ENCODE measurements around the gene TRPM7. TPM values are rescaled to one million over a fixed set of nuclear protein-coding genes. Genes with fewer than 3 reads are reported as not detected.

The TRPM7 gene
- total RNA-seq, 1 donor from 2014 or later, result 24.3 TPM

- Mint-ChIP-seq H3K4me1 (ENCODE audit: low read depth, unreplicated experiment) (no peaks in the 10 kb centered on the region), H3K9me3 (ENCODE audit: unreplicated experiment) (no peaks in the 10 kb centered on the region), H3K36me3 (ENCODE audit: unreplicated experiment) (no peaks in the 10 kb centered on the region), H3K27me3 (ENCODE audit: unreplicated experiment) (no peaks in the 10 kb centered on the region), H3K27ac (ENCODE audit: unreplicated experiment) (no peak overlapping the region), H3K4me3 (ENCODE audit: unreplicated experiment) (no peak overlapping the region)
- DNase-seq, result no peak
- TF ChIP-seq, protein P1, sequence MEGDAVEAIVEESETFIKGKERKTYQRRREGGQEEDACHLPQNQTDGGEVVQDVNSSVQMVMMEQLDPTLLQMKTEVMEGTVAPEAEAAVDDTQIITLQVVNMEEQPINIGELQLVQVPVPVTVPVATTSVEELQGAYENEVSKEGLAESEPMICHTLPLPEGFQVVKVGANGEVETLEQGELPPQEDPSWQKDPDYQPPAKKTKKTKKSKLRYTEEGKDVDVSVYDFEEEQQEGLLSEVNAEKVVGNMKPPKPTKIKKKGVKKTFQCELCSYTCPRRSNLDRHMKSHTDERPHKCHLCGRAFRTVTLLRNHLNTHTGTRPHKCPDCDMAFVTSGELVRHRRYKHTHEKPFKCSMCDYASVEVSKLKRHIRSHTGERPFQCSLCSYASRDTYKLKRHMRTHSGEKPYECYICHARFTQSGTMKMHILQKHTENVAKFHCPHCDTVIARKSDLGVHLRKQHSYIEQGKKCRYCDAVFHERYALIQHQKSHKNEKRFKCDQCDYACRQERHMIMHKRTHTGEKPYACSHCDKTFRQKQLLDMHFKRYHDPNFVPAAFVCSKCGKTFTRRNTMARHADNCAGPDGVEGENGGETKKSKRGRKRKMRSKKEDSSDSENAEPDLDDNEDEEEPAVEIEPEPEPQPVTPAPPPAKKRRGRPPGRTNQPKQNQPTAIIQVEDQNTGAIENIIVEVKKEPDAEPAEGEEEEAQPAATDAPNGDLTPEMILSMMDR (IDR thresholded peaks at IDR 0.05; ENCODE audit: partially characterized antibody, unreplicated experiment), result no peak
These were observed 25.4 kb upstream of the TRPM7 start for GRCh38 chr15:50712018-50712417.

- Mint-ChIP-seq H3K4me3 (ENCODE audit: unreplicated experiment) (no peak overlapping the region), H3K36me3 (ENCODE audit: unreplicated experiment) (no peaks in the 10 kb centered on the region), H3K4me1 (ENCODE audit: low read depth, unreplicated experiment) (no peaks in the 10 kb centered on the region), H3K9me3 (ENCODE audit: unreplicated experiment) (no peaks in the 10 kb centered on the region), H3K27me3 (ENCODE audit: unreplicated experiment) (no peaks in the 10 kb centered on the region), H3K27ac (ENCODE audit: unreplicated experiment) (no peak overlapping the region)
- DNase-seq, result no peak
- TF ChIP-seq, protein P1 (IDR thresholded peaks at IDR 0.05; ENCODE audit: partially characterized antibody, unreplicated experiment), result no peak
These were observed 24.0 kb upstream of the TRPM7 start for GRCh38 chr15:50710585-50710984.

DNA sequence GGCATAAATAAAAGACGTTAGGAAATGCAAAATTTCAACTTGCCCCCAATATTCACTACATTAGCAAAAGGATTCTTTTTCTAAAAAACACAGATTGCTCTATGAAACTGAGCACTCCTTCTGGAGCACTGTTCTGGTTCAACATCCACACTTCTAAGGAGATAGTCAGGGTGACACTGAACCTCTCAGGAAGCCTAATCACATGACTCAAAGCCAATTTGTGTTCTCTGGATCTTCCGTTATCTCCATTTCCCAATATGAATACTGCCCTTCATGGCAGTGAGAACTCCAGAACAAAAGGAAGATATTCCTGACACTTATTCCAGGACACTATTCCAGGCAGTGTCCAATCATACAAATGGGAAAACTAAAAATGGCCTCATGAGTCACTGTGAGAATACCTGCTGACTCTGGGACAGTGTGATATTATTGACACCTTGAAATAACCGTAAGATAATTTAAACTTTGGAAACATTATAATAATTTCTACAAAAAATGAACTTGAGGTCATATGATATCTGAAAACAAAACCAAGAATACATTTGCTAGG, 21.4 kb upstream of the TRPM7 start:
- H3K4me3 Mint-ChIP-seq (ENCODE audit: unreplicated experiment), result no peak overlapping the region
- TF ChIP-seq, protein P1 (IDR thresholded peaks at IDR 0.05; ENCODE audit: partially characterized antibody, unreplicated experiment), result no peak
- no peaks in the 10 kb centered on the region for H3K36me3 Mint-ChIP-seq (ENCODE audit: unreplicated experiment)

DNA sequence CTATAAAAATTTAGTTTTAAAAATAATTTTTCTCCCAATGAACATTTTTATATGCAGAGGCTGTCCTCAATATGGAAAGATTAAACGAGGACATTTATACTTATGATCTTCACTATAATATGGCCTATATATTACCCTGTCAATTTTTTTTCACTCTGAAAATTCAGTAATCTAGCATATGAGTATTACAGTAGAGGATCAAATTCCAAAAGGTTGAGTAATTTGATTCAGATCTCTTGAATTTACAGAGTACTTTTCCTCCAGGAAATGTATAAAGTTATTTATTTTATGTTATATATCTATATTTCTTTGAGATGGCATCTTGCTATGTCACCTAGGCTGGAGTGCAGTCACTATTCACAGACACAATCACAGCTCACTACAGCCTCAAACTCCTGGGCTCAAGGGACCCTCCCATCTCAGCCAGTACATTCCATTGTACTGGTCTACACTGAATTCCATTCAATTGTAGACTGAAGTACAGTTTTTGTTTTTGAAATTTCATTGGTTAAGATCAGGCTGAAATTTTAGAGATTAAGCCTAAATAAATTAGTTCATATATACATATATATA, 16.3 kb upstream of the TRPM7 start:
- peaks cover 2% of the 10 kb centered on the region for H3K27me3 Mint-ChIP-seq (ENCODE audit: unreplicated experiment)
- H3K27ac Mint-ChIP-seq (ENCODE audit: unreplicated experiment), result no peak overlapping the region
- TF ChIP-seq, protein P1 (IDR thresholded peaks at IDR 0.05; ENCODE audit: partially characterized antibody, unreplicated experiment), result no peak
- H3K4me1 Mint-ChIP-seq (ENCODE audit: low read depth, unreplicated experiment), result no peaks in the 10 kb centered on the region
- no peak for DNase-seq
- no peak overlapping the region for H3K4me3 Mint-ChIP-seq (ENCODE audit: unreplicated experiment)
- no peaks in the 10 kb centered on the region for H3K9me3 Mint-ChIP-seq (ENCODE audit: unreplicated experiment)
- no peaks in the 10 kb centered on the region for H3K36me3 Mint-ChIP-seq (ENCODE audit: unreplicated experiment)

More for the DNA sequence above, 21.4 kb upstream of the TRPM7 start:
- Mint-ChIP-seq H3K9me3 (ENCODE audit: unreplicated experiment) (no peaks in the 10 kb centered on the region), H3K27me3 (ENCODE audit: unreplicated experiment) (no peaks in the 10 kb centered on the region), H3K4me1 (ENCODE audit: low read depth, unreplicated experiment) (no peaks in the 10 kb centered on the region), H3K27ac (ENCODE audit: unreplicated experiment) (no peak overlapping the region)
- no peak for DNase-seq

DNA sequence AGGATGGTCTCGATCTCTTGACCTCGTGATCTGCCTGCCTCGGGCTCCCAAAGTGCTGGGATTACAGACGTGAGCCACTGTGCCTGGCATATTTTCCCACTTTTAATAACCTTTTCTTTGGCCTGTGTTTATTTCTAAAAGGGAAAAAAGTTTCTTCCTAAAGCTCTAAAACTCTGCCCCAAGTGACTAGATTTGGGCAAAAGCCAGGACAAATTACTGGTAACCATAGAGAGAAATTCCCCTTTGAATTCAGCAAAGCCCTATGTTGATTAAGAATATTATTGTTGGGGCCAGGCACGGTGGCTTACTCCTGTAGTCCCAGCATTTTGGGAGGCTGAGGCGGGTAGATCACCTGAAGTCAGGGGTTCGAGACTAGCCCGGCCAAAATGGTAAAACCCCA, 11.5 kb upstream of the TRPM7 start:
- no peak for DNase-seq
- no peaks in the 10 kb centered on the region for H3K4me1 Mint-ChIP-seq (ENCODE audit: low read depth, unreplicated experiment)
- H3K36me3 Mint-ChIP-seq (ENCODE audit: unreplicated experiment), result no peaks in the 10 kb centered on the region

More for the DNA sequence above, 11.5 kb upstream of the TRPM7 start:
- peaks cover 2% of the 10 kb centered on the region for H3K27me3 Mint-ChIP-seq (ENCODE audit: unreplicated experiment)
- no peak overlapping the region for H3K4me3 Mint-ChIP-seq (ENCODE audit: unreplicated experiment)
- H3K27ac Mint-ChIP-seq (ENCODE audit: unreplicated experiment), result no peak overlapping the region
- no peaks in the 10 kb centered on the region for H3K9me3 Mint-ChIP-seq (ENCODE audit: unreplicated experiment)
- TF ChIP-seq, protein P1 (IDR thresholded peaks at IDR 0.05; ENCODE audit: partially characterized antibody, unreplicated experiment), result no peak
